Tibial nerve (tissue), 4 donors: ENCODE measurements around the gene FJX1.

Source experiments
- EP300 ChIP-seq, 2 donors: sonication (generic); formaldehyde crosslinking; IDR thresholded peaks; one replicate each; pipeline ENCODE4 v1.6.1; 2017; ENCODE audit warnings: antibody characterized with exemption in 2 of 2, mild to moderate bottlenecking in 1 of 2
- POLR2A ChIP-seq, 2 donors: fragments of 450-650 bp; IDR thresholded peaks; one replicate each; pipeline ENCODE4 v1.6.1; 2017; ENCODE audit warnings: antibody characterized with exemption in 2 of 2, mild to moderate bottlenecking in 2 of 2, moderate library complexity in 2 of 2
- TF ChIP-seq, protein P1 (sequence below), 5 experiments: fragments of 200-600 bp in 3 of 5; fragments of 450-650 bp in 2 of 5; sonication (generic) in 3 of 5; IDR thresholded peaks; one replicate each; pipeline ENCODE4 v1.5.1; 2016 to 2019; ENCODE audit warnings: antibody characterized with exemption in 5 of 5, mild to moderate bottlenecking in 3 of 5, moderate library complexity in 2 of 5

DNA sequence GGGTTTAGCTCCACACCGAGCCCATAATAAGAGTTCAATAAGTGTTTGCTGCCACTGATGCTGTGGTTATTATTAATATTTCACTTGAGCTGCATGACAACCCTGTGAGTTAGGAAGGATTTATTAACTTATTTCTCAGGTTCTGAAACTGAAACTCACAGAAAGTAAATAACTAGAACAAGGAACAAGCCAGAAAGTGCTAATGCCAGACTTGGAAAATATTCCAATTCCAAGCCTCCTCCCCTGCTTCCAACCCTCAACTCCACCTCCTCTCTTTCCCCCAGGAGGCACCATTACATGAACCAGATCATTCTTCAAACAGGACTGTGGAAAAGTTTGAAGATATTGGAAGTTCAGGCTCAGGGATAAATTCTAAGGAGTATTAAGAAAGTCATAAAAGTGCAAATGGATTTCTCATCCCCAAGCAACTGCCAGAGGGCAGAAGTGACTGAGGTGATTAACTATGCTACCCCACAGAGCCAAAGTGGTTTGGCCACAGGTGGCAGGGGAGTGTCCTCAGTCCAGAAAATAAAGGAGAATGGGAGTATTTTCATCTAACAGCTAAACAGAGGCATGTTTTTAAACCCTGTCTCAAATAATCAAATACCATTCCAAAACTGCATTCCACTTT is 3.2 kb upstream of the FJX1 start:
- no peak for TF ChIP-seq POLR2A (IDR thresholded peaks at IDR 0.05)
- TF ChIP-seq, protein P1, sequence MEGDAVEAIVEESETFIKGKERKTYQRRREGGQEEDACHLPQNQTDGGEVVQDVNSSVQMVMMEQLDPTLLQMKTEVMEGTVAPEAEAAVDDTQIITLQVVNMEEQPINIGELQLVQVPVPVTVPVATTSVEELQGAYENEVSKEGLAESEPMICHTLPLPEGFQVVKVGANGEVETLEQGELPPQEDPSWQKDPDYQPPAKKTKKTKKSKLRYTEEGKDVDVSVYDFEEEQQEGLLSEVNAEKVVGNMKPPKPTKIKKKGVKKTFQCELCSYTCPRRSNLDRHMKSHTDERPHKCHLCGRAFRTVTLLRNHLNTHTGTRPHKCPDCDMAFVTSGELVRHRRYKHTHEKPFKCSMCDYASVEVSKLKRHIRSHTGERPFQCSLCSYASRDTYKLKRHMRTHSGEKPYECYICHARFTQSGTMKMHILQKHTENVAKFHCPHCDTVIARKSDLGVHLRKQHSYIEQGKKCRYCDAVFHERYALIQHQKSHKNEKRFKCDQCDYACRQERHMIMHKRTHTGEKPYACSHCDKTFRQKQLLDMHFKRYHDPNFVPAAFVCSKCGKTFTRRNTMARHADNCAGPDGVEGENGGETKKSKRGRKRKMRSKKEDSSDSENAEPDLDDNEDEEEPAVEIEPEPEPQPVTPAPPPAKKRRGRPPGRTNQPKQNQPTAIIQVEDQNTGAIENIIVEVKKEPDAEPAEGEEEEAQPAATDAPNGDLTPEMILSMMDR (IDR thresholded peaks at IDR 0.05), result no peak
- TF ChIP-seq EP300 (IDR thresholded peaks at IDR 0.05), result no peak
